Endothelial cell of umbilical vein (primary cell): ENCODE data around the gene NDUFB1. TPM values are rescaled to one million over a fixed set of nuclear protein-coding genes. Genes with fewer than 3 reads are reported as not detected.

Experiments
- BruUV-seq: library from RNA; stranded (reverse); fragments of 400-500 nt; replicated peaks from 2 replicates; lab custom pipeline; 2021; lab: Mats Ljungman, UMichigan
- CTCF ChIA-PET: fragments of 300-600, 350-600 bp; sonication (Branson Sonifier 250); formaldehyde crosslinking; loops from one replicate; lab custom pipeline; 2021; ENCODE audit warnings: antibody characterized with exemption, inconsistent platforms; lab: Charles Lee
- POLR2A ChIA-PET: fragments of 300-600, 350-600 bp; sonication (Branson Sonifier 250); formaldehyde crosslinking; loops from one replicate; lab custom pipeline; 2021; ENCODE audit warnings: antibody characterized with exemption, inconsistent platforms; lab: Charles Lee
- DNase-seq: peaks from one replicate; pipeline ENCODE4 v3.0.0-alpha.2; 2011; ENCODE audit warnings: low read depth, low spot score
- FAIRE-seq: peaks from 2 replicates; lab custom pipeline; 2011; peaks lifted over from hg19 to GRCh38; lab: Jason Lieb, UNC
- H2AFZ ChIP-seq: 2 replicates; pipeline ENCODE4 v1.6.0; 2012; ENCODE audit warnings: low read depth, low read length, control low read depth, inconsistent platforms
- H3K27ac ChIP-seq: 2 replicates; pipeline ENCODE4 v1.5.1; 2011; ENCODE audit warnings: low read depth, mild to moderate bottlenecking, control low read depth, low read length, moderate library complexity; ENCODE audit not compliant: insufficient read depth
- H3K27me3 ChIP-seq, 2 experiments: 2 replicates each; pipeline versions ENCODE4 v1.6.0 to v1.6.1; 2011; ENCODE audit warnings: low read length in 2 of 2, mixed read lengths in 1 of 2; ENCODE audit not compliant: control insufficient read depth in 2 of 2, insufficient read depth in 2 of 2
- H3K36me3 ChIP-seq, 2 experiments: 2 replicates in 1 of 2; 3 replicates in 1 of 2; pipeline ENCODE4 v1.5.1; 2011; ENCODE audit warnings: low read length in 2 of 2, mild to moderate bottlenecking in 1 of 2, moderate library complexity in 1 of 2; ENCODE audit not compliant: control insufficient read depth in 2 of 2, insufficient read depth in 2 of 2; ENCODE audit errors: extremely low read depth in 1 of 2
- H3K4me1 ChIP-seq: 3 replicates; pipeline ENCODE4 v1.5.1; 2011; ENCODE audit warnings: mild to moderate bottlenecking, low read length; ENCODE audit not compliant: control insufficient read depth, insufficient read depth; ENCODE audit errors: extremely low read depth
- H3K4me2 ChIP-seq: 2 replicates; pipeline ENCODE4 v1.6.1; 2011; ENCODE audit warnings: low read length, control low read depth, mixed read lengths; ENCODE audit not compliant: insufficient read depth
- H3K4me3 ChIP-seq, 3 experiments: fragments of 200-600 bp in 1 of 3; sonication (generic), shearing (Covaris generic) in 1 of 3; replicated peaks in 1 of 3; 2 replicates each; pipeline ENCODE4 v1.5.1; 2011 to 2016; ENCODE audit warnings: control low read depth in 3 of 3, low read length in 3 of 3, mild to moderate bottlenecking in 2 of 3, inconsistent platforms in 1 of 3, low read depth in 1 of 3, moderate library complexity in 1 of 3; ENCODE audit not compliant: insufficient read depth in 1 of 3
- H3K79me2 ChIP-seq: 2 replicates; pipeline ENCODE4 v1.6.0; 2012; ENCODE audit warnings: low read length, inconsistent platforms; ENCODE audit not compliant: control insufficient read depth, insufficient read depth
- H3K9ac ChIP-seq: replicated peaks from 2 replicates; pipeline ENCODE3; 2011; ENCODE audit warnings: low read length, control low read depth; ENCODE audit not compliant: insufficient read depth; ENCODE audit errors: extremely low read depth
- H3K9me1 ChIP-seq: replicated peaks from 3 replicates; pipeline ENCODE4 v1.6.0; 2011; ENCODE audit warnings: mild to moderate bottlenecking, low read length; ENCODE audit not compliant: control insufficient read depth, insufficient read depth; ENCODE audit errors: extremely low read depth
- H3K9me3 ChIP-seq: replicated peaks from 2 replicates; pipeline ENCODE4 v1.5.1; 2012; ENCODE audit warnings: low read length, inconsistent platforms; ENCODE audit not compliant: control insufficient read depth, insufficient read depth
- H4K20me1 ChIP-seq: replicated peaks from 2 replicates; pipeline ENCODE3; 2011; ENCODE audit warnings: mild to moderate bottlenecking, low read length; ENCODE audit not compliant: control insufficient read depth, insufficient read depth; ENCODE audit errors: extremely low read depth
- CTCF ChIP-seq, 2 donors: IDR thresholded peaks; 1 replicate in 1 of 2; 2 replicates in 1 of 2; pipeline ENCODE4 v1.5.1; 2011; ENCODE audit warnings: low read length in 2 of 2, mild to moderate bottlenecking in 2 of 2, moderate library complexity in 2 of 2, control low read depth in 1 of 2, inconsistent platforms in 1 of 2, low read depth in 1 of 2; ENCODE audit not compliant: insufficient read depth in 1 of 2; ENCODE audit errors: extremely low read depth in 1 of 2
- EZH2 ChIP-seq: IDR thresholded peaks from 2 replicates; pipeline ENCODE4 v1.6.1; 2012; ENCODE audit warnings: borderline replicate concordance, low read depth, mild to moderate bottlenecking, moderate library complexity, low read length, inconsistent platforms; ENCODE audit not compliant: severe bottlenecking
- FOS ChIP-seq: IDR thresholded peaks from 2 replicates; pipeline ENCODE4 v1.6.1; 2011; ENCODE audit warnings: mild to moderate bottlenecking, low read length, moderate library complexity, borderline replicate concordance; ENCODE audit not compliant: insufficient read depth
- GATA2 ChIP-seq: IDR thresholded peaks from 2 replicates; pipeline ENCODE4 v1.7.0; 2011; ENCODE audit warnings: low read depth, mild to moderate bottlenecking, moderate library complexity, mixed read lengths, low read length; ENCODE audit not compliant: insufficient read length, insufficient read depth
- JUN ChIP-seq: IDR thresholded peaks from 2 replicates; pipeline ENCODE4 v1.6.1; 2011; ENCODE audit warnings: borderline replicate concordance, low read depth; ENCODE audit not compliant: insufficient read length, insufficient read depth
- MAX ChIP-seq: IDR thresholded peaks from 2 replicates; pipeline ENCODE4 v1.6.1; 2011; ENCODE audit not compliant: insufficient read depth, insufficient read length
- MYC ChIP-seq: IDR thresholded peaks from one replicate; pipeline ENCODE4 v1.6.1; 2011; ENCODE audit warnings: mild to moderate bottlenecking, low read depth, low read length
- POLR2A ChIP-seq: IDR thresholded peaks from 2 replicates; pipeline ENCODE4 v1.6.1; 2012; ENCODE audit warnings: low read depth, mild to moderate bottlenecking, control low read depth, low read length
- POLR2AphosphoS5 ChIP-seq: IDR thresholded peaks from 2 replicates; pipeline ENCODE4 v1.6.1; 2012; ENCODE audit warnings: low read depth, mild to moderate bottlenecking, control low read depth, low read length, moderate library complexity; ENCODE audit not compliant: insufficient read depth
- dilution Hi-C: fragments of 300-500 bp; cut with MboI; formaldehyde crosslinking; loops from one replicate; pipeline ENCODE4 v1.15.0; 2019; ENCODE audit warnings: low sequenced_read_pairs; ENCODE audit not compliant: extremely low pct_ligation_motif_present
- intact Hi-C: fragments of 100-400 bp; cut with micrococcal nuclease; formaldehyde crosslinking; loops from one replicate; pipeline ENCODE4 v1.10.0; 2022
- polyA plus RNA-seq, 4 experiments: library from polyadenylated mRNA; depleted of rRNA in 3 of 4; stranded (reverse) in 3 of 4; unstranded in 1 of 4; fragments of >200 nt; gene quantifications; 2 replicates each; pipeline versions ENCODE4 v1.2.1 to v1.2.3, GENCODE V29; 2011 to 2012; ENCODE audit warnings: missing spikeins in 1 of 4
- total RNA-seq: library from RNA; stranded (reverse); gene quantifications from 2 replicates; pipeline ENCODE4 v1.2.3, GENCODE V29; 2021

The NDUFB1 gene
- total and polyA plus RNA-seq, 2 donors (not counting 3 experiments of a cell fraction or from before 2014, with no cell fraction given), result 95.2 to 267 TPM

DNA sequence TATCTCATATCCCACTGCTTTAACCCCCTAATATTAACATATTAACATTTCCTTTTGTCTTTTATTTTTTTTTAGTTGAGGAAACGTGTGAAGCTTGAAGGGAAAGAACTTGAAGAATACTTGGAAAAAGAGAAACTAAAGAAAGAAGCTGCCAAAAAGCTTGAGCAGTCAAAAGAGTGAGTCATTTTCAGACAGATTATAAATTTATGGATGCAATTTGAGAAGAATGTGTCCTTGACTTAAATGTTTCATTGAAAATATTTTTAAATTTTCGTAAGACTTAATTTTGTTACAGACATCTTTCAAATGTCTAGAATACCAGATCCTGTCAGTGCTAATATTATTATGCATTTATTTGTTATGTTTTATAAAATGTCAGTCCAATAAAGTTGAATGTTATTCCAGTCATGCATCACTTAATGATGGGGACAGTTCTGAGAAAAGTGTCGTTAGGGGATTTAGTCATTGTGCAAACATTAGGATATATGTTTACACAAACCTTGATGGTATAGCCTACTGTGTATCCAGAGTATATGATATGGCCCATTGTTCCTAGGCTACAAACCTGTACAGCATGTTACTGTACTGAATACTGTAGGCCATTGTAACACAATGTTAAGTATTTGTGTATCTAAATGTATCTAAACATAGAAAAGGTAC lies 32.9 kb upstream of the NDUFB1 start:
- ChIA-PET CTCF (interaction anchor here (0.6 to 1.7 kb wide), 5 partner anchors 15 to 648 kb away, joined by 3 to 5 read pairs (median 4); no protein-coding TSS in a partner anchor), POLR2A (no interaction called here)
- FAIRE-seq (no peak), DNase-seq (no peak)
- no peak overlapping the region for H3K27ac ChIP-seq
- H3K9me1 ChIP-seq, result no peaks in the 10 kb centered on the region
- H3K27me3 ChIP-seq, result no peaks in the 10 kb centered on the region
- TF ChIP-seq GATA2 (no peak), MYC (no peak)
- no peak overlapping the region for H3K9ac ChIP-seq
- intact Hi-C loops (loop anchor here (5.0 kb wide), 1 partner anchor 303 kb away; no protein-coding TSS in a partner anchor), dilution Hi-C loops (no loop called here)
- H3K4me1 ChIP-seq, result no peaks in the 10 kb centered on the region
- H3K9me3 ChIP-seq, result no peaks in the 10 kb centered on the region
- BruUV-seq, result no TSS peak
- H4K20me1 ChIP-seq, result no peaks in the 10 kb centered on the region
- H3K36me3 ChIP-seq, result peaks cover 7 to 10% of the 10 kb centered on the region in 2 experiments
- H3K4me2 ChIP-seq, result no peak overlapping the region
- H3K79me2 ChIP-seq, result no peaks in the 10 kb centered on the region
- no peak overlapping the region for H3K4me3 ChIP-seq
- no peak overlapping the region for H2AFZ ChIP-seq

- Histone ChIP-seq H3K9me1 (no peaks in the 10 kb centered on the region), H3K79me2 (no peaks in the 10 kb centered on the region), H3K36me3 (peaks cover 6 to 11% of the 10 kb centered on the region in 2 experiments), H3K4me2 (no peak overlapping the region), H2AFZ (no peak overlapping the region), H3K4me1 (no peaks in the 10 kb centered on the region), H3K4me3 (no peak overlapping the region), H3K9ac (no peak overlapping the region), H3K27me3 (no peaks in the 10 kb centered on the region), H4K20me1 (no peaks in the 10 kb centered on the region), H3K9me3 (no peaks in the 10 kb centered on the region), H3K27ac (no peak overlapping the region)
- intact Hi-C loops (loop anchor here (5.0 kb wide), 1 partner anchor 304 kb away; no protein-coding TSS in a partner anchor), dilution Hi-C loops (no loop called here)
- no peak for FAIRE-seq
- CTCF ChIA-PET, result interaction anchor here (1.0 to 1.7 kb wide), 4 partner anchors 15 to 649 kb away, joined by 3 to 5 read pairs (median 4); no protein-coding TSS in a partner anchor
- no peak for DNase-seq
- BruUV-seq, result no TSS peak
- POLR2A ChIA-PET, result no interaction called here
- no peak for TF ChIP-seq EZH2
- TF ChIP-seq MAX, result no peak
- TF ChIP-seq GATA2, result no peak
- TF ChIP-seq MYC, result no peak
- no peak for TF ChIP-seq CTCF (IDR thresholded peaks at IDR 0.05; ENCODE audit: extremely low read depth in 1 of 2, insufficient read depth in 1 of 2, low read depth in 1 of 2, low read length in 2 of 2)
- TF ChIP-seq POLR2A, result no peak
- no peak for TF ChIP-seq POLR2AphosphoS5
- TF ChIP-seq JUN, result no peak
- TF ChIP-seq FOS, result no peak
Measured at GRCh38 chr14:92153581-92153980, 32.1 kb upstream of the NDUFB1 start.
